ENCODE data around the gene MDP1.
A peak's percentile ranks its signal among the peaks of the same experiment; 100 is the strongest.
"Not testable (repeated sequence)": the region's sequence is repeated elsewhere in the genome, so short reads cannot be mapped to it uniquely, and the experiment has no call there.

MDP1 gene

DNA sequence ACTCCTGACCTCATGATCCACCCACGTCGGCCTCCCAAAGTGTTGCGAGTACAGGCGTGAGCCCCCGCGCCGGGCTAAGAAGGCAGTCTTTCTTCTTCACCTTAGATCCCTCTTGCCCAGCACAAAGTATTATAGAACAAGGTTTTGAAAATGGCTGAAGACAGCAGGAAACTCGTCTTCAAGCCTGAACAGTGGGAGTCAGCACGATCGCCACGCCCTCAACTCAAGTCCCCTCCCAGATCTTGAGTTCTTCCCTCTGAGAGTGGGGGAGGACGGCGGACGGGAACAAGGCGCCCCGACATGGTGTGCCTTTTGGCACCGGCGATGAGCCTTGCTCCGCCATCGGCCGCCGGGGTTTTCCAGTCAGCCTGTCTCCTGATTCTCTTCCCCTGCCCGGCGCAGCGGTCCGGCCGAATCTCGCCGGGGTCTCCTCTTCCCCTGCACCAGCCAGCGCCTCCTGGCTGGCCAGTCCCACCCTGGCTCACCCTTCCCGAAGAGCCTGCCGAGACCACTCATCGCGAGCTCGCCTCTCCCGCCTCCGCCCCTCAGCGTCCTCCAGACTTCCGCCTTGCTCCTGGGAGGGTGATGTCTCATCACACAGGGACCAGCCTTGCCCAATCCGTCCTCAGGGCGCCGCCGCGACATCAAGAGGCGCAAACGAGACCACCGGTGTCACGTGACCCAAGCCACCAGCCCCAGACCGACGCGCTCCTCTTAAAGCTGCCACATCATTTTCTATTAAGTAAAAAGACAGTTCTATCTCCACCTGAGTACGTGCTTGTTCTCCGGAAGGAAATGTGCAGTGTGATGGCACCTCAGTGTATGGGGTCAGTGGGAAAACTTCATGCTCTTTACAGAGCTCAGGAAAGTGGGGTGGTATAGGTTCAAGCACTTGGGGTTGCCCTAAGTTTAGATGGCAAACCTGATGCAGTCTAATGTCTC is 2.7 kb downstream of the MDP1 start, which contains the start of gene CHMP4A:
Gene CHMP4A, minus strand, starts transcription at position 565 of the 942 bp plus-strand sequence. Its CDS starts 49 bp downstream, at position 516.
- no peak for TF ChIP-seq JUND (IDR thresholded peaks at IDR 0.05; ENCODE audit: low read depth)
- peak; percentile 87 to 96 for DNase-seq (ENCODE audit: low read depth in 1 of 2, low spot score in 1 of 2)
- in situ Hi-C loops (cut with HindIII; ENCODE audit: low pct_unique_long_range_greater_than_20kb, low sequenced_read_pairs) = no loop called here

DNA sequence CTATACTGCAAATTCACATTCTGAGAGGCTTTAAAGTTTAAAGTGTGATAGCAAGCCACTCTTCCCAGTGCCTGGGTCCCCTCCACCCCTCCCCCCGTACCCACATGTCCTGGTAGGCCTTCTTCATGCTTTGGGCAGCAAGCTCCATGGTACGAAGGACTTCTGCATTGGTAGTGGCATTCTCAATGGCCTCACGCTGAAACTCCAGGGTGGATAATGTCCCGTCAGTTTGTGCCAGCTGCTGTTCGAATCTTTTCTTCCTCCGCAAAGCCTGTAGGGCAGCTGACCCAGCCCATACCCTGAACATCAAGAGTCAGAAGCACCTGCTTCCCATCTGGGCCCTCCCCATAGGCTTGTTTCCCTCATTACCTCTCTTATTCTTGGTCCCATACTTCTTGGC is 4.6 kb downstream of the MDP1 start:
- TF ChIP-seq JUND (IDR thresholded peaks at IDR 0.05; ENCODE audit: low read depth) = no peak
- in situ Hi-C loops (cut with HindIII; ENCODE audit: low pct_unique_long_range_greater_than_20kb, low sequenced_read_pairs) = no loop called here

DNA sequence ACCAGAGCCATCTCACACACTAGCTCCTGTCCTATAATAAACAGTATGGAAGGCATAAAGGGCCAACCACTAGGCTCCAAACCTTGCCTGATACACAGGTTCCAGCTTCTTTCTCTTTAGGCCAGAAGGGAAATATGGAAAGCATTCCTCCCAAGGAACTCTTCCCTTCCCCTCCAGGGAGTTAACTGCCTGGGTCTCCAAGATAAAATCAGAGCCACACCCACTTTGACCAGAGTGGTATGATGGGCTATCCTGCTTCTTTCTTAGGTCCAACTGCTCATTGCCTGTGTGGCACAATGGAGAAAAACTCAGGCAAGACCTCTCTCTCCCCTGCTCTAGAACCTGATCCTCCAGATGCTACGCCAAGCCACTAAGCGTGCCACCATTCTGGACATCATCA is 8.2 kb downstream of the MDP1 start:
- in situ Hi-C loops (cut with HindIII; ENCODE audit: low pct_unique_long_range_greater_than_20kb, low sequenced_read_pairs) = no loop called here

More for the DNA sequence above, 4.6 kb downstream of the MDP1 start:
- DNase-seq (ENCODE audit: low read depth in 1 of 2, low spot score in 1 of 2) = no peak

GRCh38 chr14:24207104-24207551 is 8.7 kb downstream of the MDP1 start:
- TF ChIP-seq JUND (IDR thresholded peaks at IDR 0.05; ENCODE audit: low read depth) = no peak
- in situ Hi-C loops (cut with HindIII; ENCODE audit: low pct_unique_long_range_greater_than_20kb, low sequenced_read_pairs) = no loop called here
- DNase-seq (ENCODE audit: low read depth in 1 of 2, low spot score in 1 of 2) = no peak

More for the DNA sequence above, 8.2 kb downstream of the MDP1 start:
- TF ChIP-seq JUND (IDR thresholded peaks at IDR 0.05; ENCODE audit: low read depth) = no peak
- no peak for DNase-seq (ENCODE audit: low read depth in 1 of 2, low spot score in 1 of 2)

GRCh38 chr14:24206260-24207103 is 9.4 kb downstream of the MDP1 start:
- TF ChIP-seq JUND (IDR thresholded peaks at IDR 0.05; ENCODE audit: low read depth) = no peak
- in situ Hi-C loops (cut with HindIII; ENCODE audit: low pct_unique_long_range_greater_than_20kb, low sequenced_read_pairs) = no loop called here
- no peak for DNase-seq (ENCODE audit: low read depth in 1 of 2, low spot score in 1 of 2)

GRCh38 chr14:24204163-24205146 is 11.4 kb downstream of the MDP1 start:
- TF ChIP-seq JUND (IDR thresholded peaks at IDR 0.05; ENCODE audit: low read depth) = no peak
- DNase-seq (ENCODE audit: low read depth in 1 of 2, low spot score in 1 of 2) = no peak
- in situ Hi-C loops (cut with HindIII; ENCODE audit: low pct_unique_long_range_greater_than_20kb, low sequenced_read_pairs) = no loop called here

- in situ Hi-C loops (cut with HindIII; ENCODE audit: low pct_unique_long_range_greater_than_20kb, low sequenced_read_pairs); DNase-seq (ENCODE audit: low read depth in 1 of 2, low spot score in 1 of 2): not testable (repeated sequence)
Measured at GRCh38 chr14:24203249-24203886, 12.5 kb downstream of the MDP1 start.

DNA sequence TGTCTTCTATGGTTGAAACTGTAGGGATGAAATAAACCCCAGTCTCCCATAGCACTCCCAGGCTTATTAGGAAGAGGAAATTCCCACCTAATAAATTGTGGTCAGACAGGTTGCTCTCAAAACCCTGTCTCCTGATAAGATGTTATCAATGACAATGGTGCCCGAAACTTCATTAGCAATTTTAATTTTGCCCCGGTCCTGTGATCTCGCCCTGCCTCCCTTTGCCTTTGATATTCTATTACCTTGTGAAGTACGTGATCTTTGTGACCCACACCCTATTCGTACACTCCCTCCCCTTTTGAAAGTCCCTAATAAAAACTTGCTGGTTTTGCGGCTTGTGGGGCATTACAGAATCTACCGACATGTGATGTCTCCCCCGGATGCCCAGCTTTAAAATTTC is 13.3 kb downstream of the MDP1 start:
- in situ Hi-C loops (cut with HindIII; ENCODE audit: low pct_unique_long_range_greater_than_20kb, low sequenced_read_pairs); DNase-seq (ENCODE audit: low read depth in 1 of 2, low spot score in 1 of 2): not testable (repeated sequence)

- no peak for DNase-seq (ENCODE audit: low read depth in 1 of 2, low spot score in 1 of 2)
- in situ Hi-C loops (cut with HindIII; ENCODE audit: low pct_unique_long_range_greater_than_20kb, low sequenced_read_pairs) = no loop called here
- no peak for TF ChIP-seq JUND (IDR thresholded peaks at IDR 0.05; ENCODE audit: low read depth)
Measured at GRCh38 chr14:24198814-24199524, 16.9 kb downstream of the MDP1 start.

- DNase-seq (ENCODE audit: low read depth in 1 of 2, low spot score in 1 of 2) = no peak
- in situ Hi-C loops (cut with HindIII; ENCODE audit: low pct_unique_long_range_greater_than_20kb, low sequenced_read_pairs) = no loop called here
Measured at GRCh38 chr14:24197056-24197450, 18.8 kb downstream of the MDP1 start.

More at GRCh38 chr14:24197056-24197450, 18.8 kb downstream of the MDP1 start:
- TF ChIP-seq JUND (IDR thresholded peaks at IDR 0.05; ENCODE audit: low read depth) = no peak

Data from T47D (cell line).